OCI-LY3 (cell line): ENCODE measurements around the gene SHROOM4.

ENCODE experiments used
- H2AFZ ChIP-seq: fragments of 200-600, 300-600 bp; shearing (Covaris generic); 2 replicates; pipeline ENCODE4 v1.6.0; 2014; ENCODE audit warnings: antibody characterized with exemption, low read depth, low read length
- H3K27ac ChIP-seq: fragments of 200-600, 300-600 bp; sonication (generic); 2 replicates; pipeline ENCODE4 v1.5.1; 2014; ENCODE audit warnings: mild to moderate bottlenecking, low read length, moderate library complexity, mixed read lengths
- H3K27me3 ChIP-seq: fragments of 200-600, 300-600 bp; sonication (generic); 2 replicates; pipeline ENCODE4 v1.6.1; 2014; ENCODE audit warnings: low read depth, low read length, mixed read lengths
- H3K36me3 ChIP-seq: fragments of 200-600, 300-600 bp; sonication (generic); replicated peaks from 2 replicates; pipeline ENCODE3; 2014; ENCODE audit warnings: low read depth, low read length, mixed read lengths
- H3K4me1 ChIP-seq: fragments of 300-600, 200-600 bp; sonication (generic); 2 replicates; pipeline ENCODE4 v1.6.1; 2014; ENCODE audit warnings: low read length, mixed read lengths
- H3K4me2 ChIP-seq: fragments of 200-600, 300-600 bp; sonication (generic); 2 replicates; pipeline ENCODE4 v1.6.1; 2014; ENCODE audit warnings: low read length, mixed read lengths
- H3K4me3 ChIP-seq: fragments of 300-600, 200-600 bp; sonication (generic); 2 replicates; pipeline ENCODE4 v1.5.1; 2014; ENCODE audit warnings: antibody characterized with exemption, mild to moderate bottlenecking, low read length, moderate library complexity
- H3K79me2 ChIP-seq: fragments of 300-600, 200-600 bp; shearing (Covaris generic); 2 replicates; pipeline ENCODE4 v1.6.1; 2014; ENCODE audit warnings: mild to moderate bottlenecking, low read length, mixed read lengths
- H3K9ac ChIP-seq: fragments of 300-600, 200-600 bp; shearing (Covaris generic); 2 replicates; pipeline ENCODE4 v1.6.0; 2014; ENCODE audit warnings: mild to moderate bottlenecking, low read length, moderate library complexity
- H3K9me3 ChIP-seq: fragments of 200-600, 300-600 bp; shearing (Covaris generic); 2 replicates; pipeline ENCODE4 v1.6.1; 2014; ENCODE audit warnings: low read length, mixed read lengths; ENCODE audit not compliant: insufficient read depth
- H4K20me1 ChIP-seq: fragments of 200-600, 300-600 bp; sonication (generic); 2 replicates; pipeline ENCODE4 v1.6.1; 2016; ENCODE audit warnings: low read length, mixed read lengths; ENCODE audit not compliant: insufficient read depth
- CTCF ChIP-seq: fragments of 200-600, 300-600 bp; sonication (generic); IDR thresholded peaks from 2 replicates; pipeline ENCODE4 v1.5.1; 2014; ENCODE audit warnings: antibody characterized with exemption, low read length, low read depth
- EZH2phosphoT487 ChIP-seq: fragments of 200-600 bp; shearing (Covaris generic); IDR thresholded peaks from 2 replicates; pipeline ENCODE4 v1.6.1; 2018; ENCODE audit warnings: antibody characterized with exemption, mixed run types, low read depth

Gene SHROOM4

DNA sequence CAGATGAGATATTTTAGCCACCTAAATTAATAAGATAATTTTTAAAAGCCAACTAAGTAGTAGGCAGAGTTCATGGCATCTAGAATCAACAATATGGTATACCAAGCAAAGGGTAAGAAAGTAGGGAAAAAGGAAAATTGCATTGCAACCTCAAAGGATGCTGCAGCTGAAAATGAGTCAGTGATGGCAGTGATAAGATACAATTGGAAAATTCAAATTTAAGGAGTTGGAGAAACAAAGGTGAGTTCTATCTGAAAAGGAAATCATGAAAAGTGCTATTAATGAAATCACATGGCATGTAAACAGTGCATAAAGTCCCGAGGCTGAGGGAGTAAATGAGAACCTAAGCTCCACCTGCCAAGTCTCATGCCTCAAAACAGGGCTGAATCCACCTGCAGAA lies 33.9 kb downstream of the SHROOM4 start:
- Histone ChIP-seq H3K9me3 (no peaks in the 10 kb centered on the region), H3K9ac (no peak overlapping the region), H3K79me2 (no peaks in the 10 kb centered on the region), H3K4me3 (no peak overlapping the region), H3K4me1 (no peaks in the 10 kb centered on the region), H2AFZ (no peak overlapping the region), H4K20me1 (no peaks in the 10 kb centered on the region), H3K27me3 (no peaks in the 10 kb centered on the region), H3K27ac (no peak overlapping the region), H3K4me2 (no peak overlapping the region), H3K36me3 (no peaks in the 10 kb centered on the region)
- TF ChIP-seq EZH2phosphoT487: no peak
- no peak for TF ChIP-seq CTCF

- TF ChIP-seq CTCF: no peak
- TF ChIP-seq EZH2phosphoT487: no peak
- Histone ChIP-seq H3K9ac (no peak overlapping the region), H3K4me2 (no peak overlapping the region)
These were observed 34.3 kb downstream of the SHROOM4 start for GRCh38 chrX:50779694-50780093.

GRCh38 chrX:50778272-50778671 lies 35.7 kb downstream of the SHROOM4 start:
- Histone ChIP-seq H3K4me1 (no peaks in the 10 kb centered on the region), H3K9ac (no peak overlapping the region), H3K36me3 (no peaks in the 10 kb centered on the region), H3K4me3 (no peak overlapping the region), H2AFZ (no peak overlapping the region), H3K27ac (no peak overlapping the region), H3K27me3 (no peaks in the 10 kb centered on the region), H4K20me1 (no peaks in the 10 kb centered on the region), H3K79me2 (no peaks in the 10 kb centered on the region), H3K9me3 (no peaks in the 10 kb centered on the region), H3K4me2 (no peak overlapping the region)
- TF ChIP-seq EZH2phosphoT487 (no peak), CTCF (no peak)

More at GRCh38 chrX:50779694-50780093, 34.3 kb downstream of the SHROOM4 start:
- no peaks in the 10 kb centered on the region for H3K27me3 ChIP-seq
- H3K27ac ChIP-seq: no peak overlapping the region
- no peaks in the 10 kb centered on the region for H3K36me3 ChIP-seq
- no peaks in the 10 kb centered on the region for H3K4me1 ChIP-seq
- H4K20me1 ChIP-seq: no peaks in the 10 kb centered on the region
- no peak overlapping the region for H3K4me3 ChIP-seq
- no peaks in the 10 kb centered on the region for H3K9me3 ChIP-seq
- H2AFZ ChIP-seq: no peak overlapping the region
- H3K79me2 ChIP-seq: no peaks in the 10 kb centered on the region

DNA sequence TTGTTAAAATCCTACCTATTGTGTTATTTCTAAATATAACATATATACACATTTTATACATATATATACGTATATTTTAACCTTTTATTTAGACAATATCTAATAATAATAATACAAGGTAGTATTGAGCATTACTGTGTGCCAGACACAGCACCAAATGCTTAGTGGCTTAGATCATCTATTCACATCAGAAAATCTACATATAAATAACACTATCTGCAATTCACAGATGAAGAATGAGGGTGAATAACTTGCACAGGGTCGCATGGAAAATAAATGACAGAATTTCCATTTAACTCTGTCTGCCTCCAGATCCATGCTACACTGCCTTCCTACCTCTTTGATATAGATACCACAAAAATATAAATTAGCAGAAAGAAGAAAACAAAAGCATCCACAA lies 37.7 kb downstream of the SHROOM4 start:
- Histone ChIP-seq H3K27me3 (no peaks in the 10 kb centered on the region), H3K9me3 (no peaks in the 10 kb centered on the region), H3K4me2 (no peak overlapping the region), H3K27ac (no peak overlapping the region), H3K4me3 (no peak overlapping the region), H3K36me3 (no peaks in the 10 kb centered on the region), H2AFZ (no peak overlapping the region), H3K79me2 (no peaks in the 10 kb centered on the region), H4K20me1 (no peaks in the 10 kb centered on the region), H3K4me1 (no peaks in the 10 kb centered on the region), H3K9ac (no peak overlapping the region)
- TF ChIP-seq EZH2phosphoT487 (no peak), CTCF (no peak)
